ENCODE results near the gene NXNL1. TPM values are rescaled to one million over a fixed set of nuclear protein-coding genes. Genes with fewer than 3 reads are reported as not detected.

Gene NXNL1
- total RNA-seq, 1 donor from 2014 or later = not detected

DNA sequence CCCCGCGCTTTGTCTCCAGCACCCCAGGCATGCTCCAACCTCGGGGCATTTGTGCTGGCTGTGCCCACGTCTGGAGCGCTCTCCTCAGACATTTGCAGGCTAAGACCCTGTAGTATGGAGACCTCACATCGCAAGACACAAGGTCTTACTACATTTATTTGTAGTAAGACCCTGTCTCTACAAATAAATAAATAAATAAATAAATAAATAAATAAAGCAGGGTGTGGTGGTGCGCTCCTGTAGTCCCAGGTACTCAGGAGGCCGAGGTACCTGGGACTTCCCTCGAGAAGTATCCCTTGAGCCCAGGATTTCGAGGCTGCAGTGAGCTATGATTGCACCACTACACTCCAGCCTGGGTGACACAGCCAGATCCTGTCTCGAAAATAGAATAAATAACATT lies 4.6 kb downstream of the NXNL1 start:
- DNase-seq (ENCODE audit: low spot score in 2 of 2) = no peak
- H3K4me3 ChIP-seq = no peak overlapping the region
- intact Hi-C loops (cut with DNase I) = no loop called here
- H3K27me3 ChIP-seq = no peaks in the 10 kb centered on the region
- H3K27ac ChIP-seq = no peak overlapping the region
- peaks cover 0 to 6% of the 10 kb centered on the region in 2 donors for H3K4me1 ChIP-seq
- TF ChIP-seq, protein P1, sequence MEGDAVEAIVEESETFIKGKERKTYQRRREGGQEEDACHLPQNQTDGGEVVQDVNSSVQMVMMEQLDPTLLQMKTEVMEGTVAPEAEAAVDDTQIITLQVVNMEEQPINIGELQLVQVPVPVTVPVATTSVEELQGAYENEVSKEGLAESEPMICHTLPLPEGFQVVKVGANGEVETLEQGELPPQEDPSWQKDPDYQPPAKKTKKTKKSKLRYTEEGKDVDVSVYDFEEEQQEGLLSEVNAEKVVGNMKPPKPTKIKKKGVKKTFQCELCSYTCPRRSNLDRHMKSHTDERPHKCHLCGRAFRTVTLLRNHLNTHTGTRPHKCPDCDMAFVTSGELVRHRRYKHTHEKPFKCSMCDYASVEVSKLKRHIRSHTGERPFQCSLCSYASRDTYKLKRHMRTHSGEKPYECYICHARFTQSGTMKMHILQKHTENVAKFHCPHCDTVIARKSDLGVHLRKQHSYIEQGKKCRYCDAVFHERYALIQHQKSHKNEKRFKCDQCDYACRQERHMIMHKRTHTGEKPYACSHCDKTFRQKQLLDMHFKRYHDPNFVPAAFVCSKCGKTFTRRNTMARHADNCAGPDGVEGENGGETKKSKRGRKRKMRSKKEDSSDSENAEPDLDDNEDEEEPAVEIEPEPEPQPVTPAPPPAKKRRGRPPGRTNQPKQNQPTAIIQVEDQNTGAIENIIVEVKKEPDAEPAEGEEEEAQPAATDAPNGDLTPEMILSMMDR (IDR thresholded peaks at IDR 0.05) = no peak
- no peaks in the 10 kb centered on the region for H3K36me3 ChIP-seq
- no peaks in the 10 kb centered on the region for H3K9me3 ChIP-seq

DNA sequence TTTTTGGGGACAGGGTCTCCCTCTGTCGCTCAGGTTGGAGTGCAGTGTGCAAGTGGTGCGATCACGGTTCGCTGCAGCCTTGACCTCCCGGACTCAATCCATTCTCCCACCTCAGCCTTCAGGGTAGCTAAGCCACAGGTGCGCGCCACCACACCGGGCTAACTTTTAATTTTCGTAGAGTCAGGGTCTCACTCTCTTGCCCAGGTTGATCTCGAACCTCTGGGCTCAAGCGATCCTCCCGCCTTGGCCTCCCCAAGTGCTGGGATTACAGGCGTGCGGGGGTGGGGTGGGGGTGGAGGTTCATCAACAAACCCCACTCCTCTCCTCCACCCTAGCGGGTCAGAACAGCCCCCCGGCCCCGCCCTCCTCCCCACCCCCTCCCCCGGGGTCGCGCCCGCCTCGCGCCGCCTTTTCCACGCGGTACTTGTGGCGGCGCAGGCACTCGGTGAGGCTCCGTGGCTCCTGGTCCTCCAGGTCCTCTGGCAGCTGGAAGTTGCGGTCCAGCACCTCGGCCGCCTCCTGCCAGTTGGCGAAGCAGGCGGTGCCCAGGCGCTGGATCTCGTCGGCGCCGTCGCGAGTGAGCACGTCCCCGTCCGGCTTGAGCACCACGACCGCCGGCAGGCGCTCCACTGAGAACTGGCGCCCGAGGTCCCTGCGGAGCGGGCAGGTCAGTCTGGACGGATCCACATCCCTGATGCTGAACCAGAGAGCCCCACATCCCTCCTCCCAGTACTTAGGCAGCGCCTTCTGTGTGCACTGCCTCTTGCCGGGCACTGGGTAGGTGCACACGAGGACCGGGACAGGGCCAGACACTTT lies 5.2 kb downstream of the NXNL1 start:
- Histone ChIP-seq H3K4me1 (peaks cover 0 to 6% of the 10 kb centered on the region in 2 donors), H3K9me3 (no peaks in the 10 kb centered on the region), H3K27me3 (no peaks in the 10 kb centered on the region), H3K4me3 (no peak overlapping the region), H3K36me3 (no peaks in the 10 kb centered on the region), H3K27ac (no peak overlapping the region)
- intact Hi-C loops (cut with DNase I) = no loop called here
- TF ChIP-seq, protein P1 (IDR thresholded peaks at IDR 0.05) = no peak
- no peak for DNase-seq (ENCODE audit: low spot score in 2 of 2)

DNA sequence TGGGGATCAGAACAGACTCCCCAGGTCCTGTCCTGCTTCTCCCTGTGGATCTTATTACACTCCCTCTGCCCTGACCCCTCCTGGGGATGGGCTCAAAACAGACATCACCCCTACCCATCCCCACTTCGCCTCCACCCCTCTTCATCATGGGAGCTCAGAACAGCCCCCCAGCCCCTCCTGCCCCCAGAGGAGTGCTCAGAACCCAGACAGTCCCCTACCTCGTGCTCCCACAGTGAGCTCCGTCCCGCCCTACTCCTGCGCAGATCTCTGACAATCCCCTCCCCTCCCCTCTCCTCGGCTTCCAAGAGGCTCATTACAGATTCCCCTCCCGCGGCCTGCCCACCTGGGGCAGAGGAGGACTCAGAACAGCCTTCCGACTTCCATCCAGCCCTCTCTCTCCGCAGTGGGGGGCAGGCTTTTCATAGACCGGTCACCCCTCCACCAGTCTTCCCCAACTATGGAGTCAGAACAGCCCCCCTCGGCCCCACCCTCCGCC lies 6.1 kb downstream of the NXNL1 start:
- Histone ChIP-seq H3K9me3 (no peaks in the 10 kb centered on the region), H3K27me3 (no peaks in the 10 kb centered on the region), H3K4me3 (no peak overlapping the region), H3K27ac (no peak overlapping the region), H3K4me1 (peaks cover 0 to 6% of the 10 kb centered on the region in 2 donors), H3K36me3 (no peaks in the 10 kb centered on the region)
- TF ChIP-seq, protein P1 (IDR thresholded peaks at IDR 0.05) = no peak
- DNase-seq (ENCODE audit: low spot score in 2 of 2) = no peak
- intact Hi-C loops (cut with DNase I) = no loop called here

DNA sequence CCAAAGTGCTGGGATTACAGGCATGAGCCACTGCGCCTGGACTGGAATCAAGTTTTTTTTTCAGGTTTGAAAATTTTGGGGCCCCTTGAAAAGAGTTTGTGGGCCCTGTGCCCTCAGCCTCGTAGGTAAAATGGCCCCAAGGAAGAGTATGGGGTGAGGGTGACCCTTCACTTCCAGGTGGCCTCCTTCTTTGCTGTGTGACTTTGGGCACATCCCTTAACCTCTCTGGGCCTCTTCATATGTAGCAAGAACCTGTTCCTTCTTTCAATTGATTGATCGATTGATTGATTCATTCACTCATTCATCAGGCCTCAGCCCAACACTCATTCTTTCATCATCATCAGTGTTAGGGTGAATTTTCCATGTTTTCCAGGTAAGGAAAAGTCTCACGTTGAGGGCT lies 8.9 kb downstream of the NXNL1 start:
- H3K36me3 ChIP-seq = no peaks in the 10 kb centered on the region
- no peaks in the 10 kb centered on the region for H3K9me3 ChIP-seq
- intact Hi-C loops (cut with DNase I) = no loop called here
- TF ChIP-seq, protein P1 (IDR thresholded peaks at IDR 0.05) = no peak
- DNase-seq (ENCODE audit: low spot score in 2 of 2) = no peak
- no peak overlapping the region for H3K4me3 ChIP-seq
- peaks cover 0 to 15% of the 10 kb centered on the region in 2 donors for H3K4me1 ChIP-seq
- H3K27me3 ChIP-seq = no peaks in the 10 kb centered on the region
- no peak overlapping the region for H3K27ac ChIP-seq

DNA sequence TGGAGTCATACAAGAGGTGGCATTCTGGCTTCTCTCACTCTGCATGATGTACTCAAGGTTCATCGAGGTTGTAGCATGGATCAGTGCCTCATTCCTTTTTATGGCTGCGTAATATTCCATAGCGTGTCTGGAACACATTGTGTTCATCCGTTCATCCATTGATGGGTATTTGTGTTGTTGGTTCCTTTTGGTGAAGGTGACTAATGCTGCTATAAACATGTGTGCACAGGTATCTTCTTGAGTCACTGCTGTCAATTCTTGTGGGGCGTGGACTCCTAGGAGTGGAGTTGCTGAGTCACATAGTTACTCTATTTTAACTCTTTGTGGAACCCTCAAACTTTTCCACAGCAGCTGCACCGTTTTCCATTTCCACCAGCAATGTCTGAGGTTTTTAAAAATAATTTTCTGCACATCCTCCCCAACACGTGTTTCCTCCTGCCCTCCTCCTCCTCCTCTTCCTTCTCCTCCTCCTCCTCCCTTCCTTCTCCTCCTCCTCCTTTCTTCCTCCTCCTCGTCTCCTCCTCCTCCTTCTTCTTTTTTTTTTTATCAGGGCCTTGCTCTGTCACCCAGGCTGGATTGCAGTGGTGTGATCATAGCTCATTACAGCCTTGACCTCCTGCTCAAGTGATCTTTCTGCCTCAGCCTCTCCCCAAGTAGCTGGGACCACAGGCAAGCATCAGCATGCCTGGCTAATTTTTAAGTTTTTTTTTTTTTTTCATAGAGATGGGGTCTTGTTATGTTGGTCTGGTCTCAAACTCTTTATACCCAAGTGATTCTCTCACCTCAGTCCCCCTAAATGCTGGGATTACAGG lies 10.3 kb downstream of the NXNL1 start:
- H3K27me3 ChIP-seq = no peaks in the 10 kb centered on the region
- no peak overlapping the region for H3K4me3 ChIP-seq
- DNase-seq (ENCODE audit: low spot score in 2 of 2) = no peak
- H3K4me1 ChIP-seq = peaks cover 0 to 9% of the 10 kb centered on the region in 2 donors
- no peak overlapping the region for H3K27ac ChIP-seq
- TF ChIP-seq, protein P1 (IDR thresholded peaks at IDR 0.05) = no peak
- no peaks in the 10 kb centered on the region for H3K9me3 ChIP-seq
- intact Hi-C loops (cut with DNase I) = no loop called here
- H3K36me3 ChIP-seq = no peaks in the 10 kb centered on the region
